Measurements from ENCODE around the gene TBC1D19.

TBC1D19 gene

DNA sequence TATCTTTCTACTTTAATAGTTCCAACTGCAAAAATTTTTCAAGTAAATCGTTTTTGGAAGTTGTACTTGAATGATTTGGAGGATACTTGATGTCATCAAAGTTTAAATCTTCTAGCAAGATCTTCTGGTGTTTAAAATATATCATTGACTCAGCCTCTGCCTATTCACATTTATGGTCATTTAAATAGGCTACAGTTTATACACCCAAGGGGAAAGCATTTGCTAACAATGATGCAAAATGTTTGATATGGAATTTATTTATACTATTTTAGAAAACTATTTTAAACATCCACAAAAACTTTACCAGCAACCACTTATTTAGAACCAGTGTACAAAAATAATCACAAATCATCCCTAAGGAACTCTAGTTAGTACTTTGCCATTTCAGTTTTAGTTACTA lies 153.5 kb downstream of the TBC1D19 start:
- no peak for DNase-seq

DNA sequence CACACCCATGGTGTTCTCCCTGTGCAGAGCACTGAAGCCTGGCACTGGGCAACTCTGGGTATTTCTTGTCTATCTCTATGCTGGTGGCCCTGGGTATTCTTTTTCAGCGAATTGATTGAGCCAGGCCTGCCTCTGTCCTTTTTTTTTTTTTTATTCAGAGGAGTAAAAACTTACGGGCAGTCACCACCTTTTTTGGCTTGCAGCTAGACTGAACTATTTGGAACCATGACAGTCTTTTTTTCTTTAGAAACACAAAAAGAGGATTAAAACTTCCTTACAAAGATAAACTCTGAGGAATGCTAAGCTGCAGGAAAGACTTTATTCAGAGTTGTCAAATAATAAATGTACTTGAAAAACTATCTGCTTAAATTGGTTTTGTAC lies 157.6 kb downstream of the TBC1D19 start:
- no peak for DNase-seq

DNA sequence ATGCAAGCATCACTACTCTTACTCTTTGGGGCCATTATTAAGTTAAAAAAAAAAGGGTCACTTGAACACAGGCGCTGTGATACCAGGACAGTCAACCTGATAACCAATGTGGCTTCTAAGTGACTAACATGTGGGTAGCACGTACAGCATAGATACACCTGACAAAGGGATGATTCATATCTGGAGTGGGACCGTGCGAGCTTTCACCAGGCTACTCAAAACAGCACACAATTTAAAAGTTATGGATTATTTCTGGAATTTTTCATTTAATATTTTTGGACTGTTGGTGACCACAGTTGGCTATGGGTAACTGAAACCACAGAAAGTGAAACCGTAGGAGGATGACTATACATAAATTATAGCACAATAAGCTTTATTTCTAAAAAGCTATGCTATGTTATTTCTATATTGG lies 162.9 kb downstream of the TBC1D19 start:
- DNase-seq, result no peak

DNA sequence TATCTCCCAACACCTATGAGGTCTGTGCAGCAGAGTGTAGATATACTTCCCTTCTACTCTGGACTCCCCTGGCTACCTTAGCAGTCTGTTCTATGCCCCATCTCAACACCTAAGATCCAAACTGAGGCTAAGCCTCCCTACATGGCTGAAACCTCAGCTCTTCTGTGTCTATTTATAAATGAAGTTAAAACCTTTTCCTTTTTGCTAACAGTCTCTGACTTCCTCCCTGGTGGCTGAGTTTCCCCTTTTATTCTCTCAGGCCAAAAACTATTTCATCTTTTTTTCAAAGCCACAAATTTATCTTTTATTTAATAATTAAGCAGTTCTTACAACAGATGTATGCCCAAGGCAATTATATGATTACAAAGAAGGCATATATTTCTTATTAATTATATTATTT lies 164.9 kb downstream of the TBC1D19 start:
- no peak for DNase-seq

DNA sequence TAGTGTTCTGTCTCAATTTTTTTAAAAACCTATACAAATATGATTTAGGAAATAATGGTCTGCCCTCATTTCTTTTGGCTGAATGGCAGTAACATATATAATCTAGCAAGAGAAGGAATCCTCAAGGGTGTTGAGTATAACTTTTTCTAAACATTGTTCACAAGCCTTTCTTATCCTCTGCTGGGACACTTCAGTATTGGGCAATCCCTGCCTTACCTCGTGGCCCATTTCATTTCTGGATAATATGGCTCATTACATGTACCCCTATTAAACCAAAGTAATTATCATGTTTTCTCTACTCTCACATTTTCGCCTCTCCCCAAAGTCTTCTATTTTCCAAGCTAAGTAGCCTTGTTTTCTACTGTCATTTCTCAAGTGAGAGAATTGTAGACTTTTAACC lies 166.0 kb downstream of the TBC1D19 start:
- no peak for DNase-seq

DNA sequence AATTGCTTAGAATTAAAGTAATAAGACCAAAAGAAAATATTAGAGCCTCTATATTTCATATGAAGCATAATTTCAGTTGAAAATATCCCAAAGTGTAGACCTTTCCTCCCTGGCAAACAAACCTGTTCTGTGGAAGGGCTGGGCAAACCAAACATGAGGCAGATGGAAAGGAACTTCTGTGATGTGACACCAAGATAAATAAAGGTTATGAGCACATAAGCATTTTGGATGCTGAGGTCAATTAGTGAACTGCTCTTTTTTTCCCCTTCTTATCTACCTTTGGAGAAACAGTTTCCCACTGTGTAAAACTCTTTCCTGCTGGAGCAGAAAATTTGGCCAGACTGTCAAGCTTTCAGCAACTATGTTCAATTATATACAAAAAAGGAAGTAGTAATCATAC lies 167.1 kb downstream of the TBC1D19 start:
- no peak for DNase-seq

DNA sequence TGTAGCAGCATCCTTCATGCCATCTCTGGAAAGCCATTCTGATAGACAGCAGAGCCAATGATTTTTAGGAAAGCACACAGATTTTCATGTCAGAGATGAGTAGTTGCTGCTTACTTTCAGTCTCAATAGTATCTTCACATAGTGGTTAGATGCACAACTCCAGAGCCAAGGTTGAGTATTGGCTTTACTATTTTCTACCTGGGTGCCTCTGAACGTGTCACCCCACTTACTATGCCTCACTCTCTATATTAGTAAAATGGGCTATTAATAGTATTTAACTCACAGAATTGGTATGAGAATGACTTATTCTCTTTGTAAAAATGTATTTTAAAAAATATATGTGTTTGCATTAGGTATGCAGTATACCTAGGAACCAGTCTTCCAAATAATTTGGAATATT lies 168.0 kb downstream of the TBC1D19 start:
- DNase-seq, result no peak

DNA sequence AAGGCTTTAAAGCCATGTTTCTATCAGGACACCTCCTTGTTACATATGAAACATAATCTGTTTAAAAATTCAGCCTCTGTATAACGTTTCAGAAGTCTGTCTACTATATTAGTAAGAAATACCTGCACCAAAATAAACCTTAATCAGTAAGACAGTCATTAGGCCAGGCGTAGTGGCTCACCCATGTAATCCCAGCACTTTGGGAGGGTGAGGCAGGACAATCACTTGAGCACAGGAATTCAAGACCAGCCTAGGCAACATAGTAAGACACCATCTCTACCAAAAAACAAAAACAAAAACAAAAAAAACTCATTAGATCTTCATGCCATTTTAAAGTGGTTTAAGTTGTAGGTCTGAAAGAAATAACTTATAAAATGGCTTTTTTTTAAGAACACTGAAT lies 169.3 kb downstream of the TBC1D19 start:
- no peak for DNase-seq

DNA sequence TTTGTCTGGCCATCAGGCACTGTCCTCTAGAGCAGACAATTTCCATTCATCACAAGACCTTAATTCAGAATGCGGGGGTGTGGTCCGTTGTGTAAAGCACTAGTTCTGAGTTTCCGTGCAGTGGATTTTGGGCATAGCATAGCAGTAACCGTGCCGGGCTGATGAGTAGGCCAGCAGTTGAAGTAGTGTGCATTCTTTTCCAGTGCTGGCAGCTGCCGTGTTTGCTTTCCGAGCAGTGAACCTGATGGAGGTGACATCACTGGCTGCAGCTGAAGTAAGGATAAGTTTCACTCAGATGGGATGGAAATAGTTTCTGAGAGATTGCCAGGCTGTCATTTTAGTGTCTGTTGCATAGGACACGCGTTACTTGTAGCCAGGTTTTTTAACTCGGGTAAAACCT lies 169.7 kb downstream of the TBC1D19 start:
- no peak for DNase-seq

DNA sequence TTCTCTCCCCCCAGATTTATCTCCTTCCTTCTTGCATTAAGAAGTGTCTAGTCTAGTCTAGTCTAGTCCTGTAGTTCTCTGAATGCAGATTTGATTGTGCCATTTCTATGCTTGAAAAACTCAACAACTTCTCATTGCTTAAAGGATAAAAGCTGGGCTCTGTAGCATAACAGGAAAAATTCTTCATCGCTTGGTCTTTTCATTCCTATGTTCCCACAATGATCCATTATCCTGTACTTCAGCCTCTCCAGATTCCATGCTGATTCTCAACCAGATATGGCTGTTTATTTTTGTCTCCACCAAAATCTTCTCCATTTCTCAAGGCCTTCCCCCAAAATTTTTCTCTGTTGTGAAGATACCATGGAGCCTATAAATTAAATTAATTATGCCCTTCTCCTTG lies 173.9 kb downstream of the TBC1D19 start:
- DNase-seq, result no peak

DNA sequence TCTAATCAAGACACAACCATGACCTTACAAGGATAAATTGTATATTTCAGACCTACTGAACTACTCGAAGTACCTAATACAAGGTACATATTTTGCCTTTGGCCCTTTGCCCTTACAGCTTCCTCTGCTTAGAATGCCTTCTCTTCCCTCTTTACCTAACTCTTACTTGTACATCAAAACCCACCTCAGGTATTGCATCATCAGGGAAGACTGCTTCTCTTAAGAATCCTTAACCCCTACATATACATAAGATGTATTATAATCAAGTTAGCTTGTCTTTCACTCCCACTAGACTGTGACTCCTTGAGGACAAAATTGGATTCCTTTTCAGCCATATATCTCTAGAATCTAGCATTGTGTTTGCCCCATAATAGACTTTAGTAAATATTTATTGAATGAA lies 175.0 kb downstream of the TBC1D19 start:
- DNase-seq, result no peak

DNA sequence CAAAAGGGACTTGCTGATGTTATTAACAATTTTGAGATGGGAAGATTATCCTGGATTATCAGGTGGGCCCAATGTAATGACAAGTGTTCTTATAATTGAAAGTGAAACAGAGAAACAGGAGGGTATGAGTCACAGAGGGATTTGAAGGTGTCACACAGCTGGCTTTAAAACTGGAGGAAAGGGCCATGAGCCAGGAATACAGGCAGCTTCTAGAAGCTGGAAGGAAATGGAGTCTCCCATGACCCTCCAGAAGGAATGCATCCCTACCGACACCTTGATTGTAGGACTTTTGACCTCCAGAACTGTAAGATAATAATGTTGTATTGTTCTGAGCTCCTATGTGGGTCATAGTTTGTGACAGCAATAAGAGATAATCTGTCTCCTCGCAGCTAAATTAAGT lies 178.8 kb downstream of the TBC1D19 start:
- DNase-seq, result no peak

DNA sequence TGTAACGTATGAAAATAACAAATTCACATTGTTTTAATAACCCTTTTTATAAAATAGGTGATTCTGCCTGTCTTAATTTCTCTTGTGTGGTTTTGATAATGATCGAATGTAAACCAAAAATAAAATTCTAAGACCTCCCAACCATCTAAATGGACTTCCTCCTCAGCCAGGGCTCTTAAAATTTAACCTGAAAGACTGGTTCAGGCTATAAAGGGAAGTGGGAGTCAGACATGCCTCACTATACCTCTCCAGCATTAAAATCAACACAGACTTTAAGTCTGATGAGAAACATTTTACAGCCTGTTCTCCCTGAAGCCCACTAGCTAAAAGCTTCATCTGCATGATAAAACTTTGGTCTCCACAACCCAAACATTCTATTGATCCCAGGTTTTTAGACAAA lies 179.2 kb downstream of the TBC1D19 start:
- DNase-seq, result no peak

DNA sequence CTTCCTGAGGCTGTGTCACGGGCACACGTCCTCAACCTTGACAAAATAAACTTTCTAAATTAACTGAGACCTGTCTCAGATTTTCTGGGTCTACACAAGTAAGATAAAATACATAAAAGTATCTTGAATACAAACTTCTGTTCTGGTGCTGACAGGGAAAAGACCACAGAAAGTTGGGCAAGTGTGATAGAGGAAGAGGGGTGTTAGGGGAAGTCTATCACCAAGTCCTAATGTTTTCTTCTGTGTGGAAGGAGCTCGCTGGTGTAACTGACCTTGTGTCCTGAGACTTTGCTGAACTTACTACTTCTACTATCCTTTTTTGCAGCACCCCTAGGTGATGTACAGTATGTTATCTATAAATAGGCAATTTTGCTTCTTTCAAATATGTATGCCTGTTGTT lies 179.8 kb downstream of the TBC1D19 start:
- no peak for DNase-seq

DNA sequence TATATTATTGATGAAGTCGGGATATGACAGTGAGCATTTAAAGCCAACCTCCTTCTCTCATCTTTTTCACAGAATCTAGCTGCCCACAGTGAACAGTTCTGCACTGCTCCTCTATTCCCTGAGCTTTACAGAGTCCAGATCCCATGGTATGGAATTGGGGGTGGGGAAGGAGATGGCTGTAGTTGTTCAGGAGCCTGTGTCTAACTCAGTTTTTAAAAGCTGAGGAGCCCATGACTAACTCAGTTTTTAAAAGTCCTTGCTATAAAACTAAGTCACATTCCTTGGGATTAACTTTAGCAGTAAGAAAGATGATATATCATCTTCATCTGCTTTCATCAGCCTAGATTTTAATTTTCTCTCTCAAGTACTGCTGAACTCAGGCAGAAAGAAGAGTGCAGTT lies 180.3 kb downstream of the TBC1D19 start:
- DNase-seq, result no peak

DNA sequence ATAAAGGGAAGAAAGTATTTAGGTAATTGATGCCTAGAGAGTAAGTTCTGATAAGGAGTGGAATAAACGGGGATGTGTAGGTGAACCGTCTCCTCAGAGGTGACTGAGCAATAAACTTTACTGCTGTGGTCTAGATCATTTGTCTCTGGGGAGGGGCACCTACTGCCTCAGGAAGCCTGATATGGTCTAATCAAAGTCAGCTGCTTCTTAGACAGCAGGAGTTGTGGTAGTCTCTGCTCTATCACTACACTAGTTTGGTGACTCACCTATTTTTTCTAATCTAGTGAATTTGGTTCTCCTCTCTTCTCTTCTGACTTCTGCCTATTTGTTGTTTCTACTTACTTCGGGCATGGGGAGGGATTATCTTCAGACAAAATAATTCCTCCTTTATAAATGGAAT lies 181.6 kb downstream of the TBC1D19 start:
- no peak for DNase-seq

DNA sequence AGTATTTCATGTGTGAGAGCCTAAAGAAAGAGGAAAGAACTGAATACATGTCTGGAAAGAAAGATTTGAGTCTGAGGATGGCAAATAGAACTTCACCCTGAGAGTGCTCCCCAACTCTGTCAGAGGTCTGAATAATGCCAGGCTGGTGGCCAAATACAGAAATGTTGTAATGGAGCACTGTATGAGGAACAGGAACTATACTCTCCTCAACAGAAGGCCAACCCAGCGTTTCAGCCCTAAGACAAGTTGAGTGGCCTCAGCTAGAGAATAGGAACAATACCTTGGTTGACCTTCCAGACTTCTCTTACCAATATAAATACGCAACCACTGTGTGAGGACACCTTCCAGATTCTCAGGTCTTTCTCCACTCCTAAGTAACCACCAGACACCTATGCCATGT lies 182.3 kb downstream of the TBC1D19 start:
- no peak for DNase-seq

DNA sequence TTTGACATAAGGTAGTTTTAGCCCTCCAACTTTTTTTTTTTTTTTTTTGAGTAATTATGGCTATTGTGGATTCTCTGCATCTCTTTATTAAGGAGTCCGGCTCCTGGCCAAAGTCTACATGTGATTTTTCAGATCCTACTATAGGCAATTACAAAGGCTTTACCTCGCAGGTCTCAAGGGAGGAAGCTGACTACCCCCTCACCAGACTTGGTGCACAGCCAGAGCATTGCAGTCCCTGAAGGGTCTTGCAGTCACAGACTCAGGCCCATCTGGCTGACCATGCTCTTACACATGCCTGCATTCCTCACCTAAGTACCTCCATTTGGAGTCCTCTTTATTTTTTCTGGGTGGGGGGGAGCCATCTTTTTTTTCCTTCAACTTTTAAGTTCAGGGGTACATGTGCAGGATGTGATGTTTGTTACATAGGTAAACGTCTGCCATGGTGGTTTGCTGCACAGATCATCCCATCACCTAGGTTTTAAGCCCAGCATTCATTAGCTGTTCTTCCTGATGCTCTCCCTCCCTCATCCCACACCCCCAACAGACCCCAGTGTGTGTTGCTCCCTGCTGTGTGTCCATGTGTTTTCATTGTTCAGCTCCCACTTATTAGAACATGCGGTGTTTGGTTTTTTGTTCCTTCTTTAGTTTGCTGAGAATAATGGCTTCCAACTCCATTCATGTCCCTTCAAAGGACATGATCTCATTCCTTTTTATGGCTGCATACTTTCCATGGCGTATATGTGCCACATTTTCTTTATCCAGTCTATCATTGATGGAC lies 188.4 kb downstream of the TBC1D19 start:
- peak; percentile 36 for DNase-seq

DNA sequence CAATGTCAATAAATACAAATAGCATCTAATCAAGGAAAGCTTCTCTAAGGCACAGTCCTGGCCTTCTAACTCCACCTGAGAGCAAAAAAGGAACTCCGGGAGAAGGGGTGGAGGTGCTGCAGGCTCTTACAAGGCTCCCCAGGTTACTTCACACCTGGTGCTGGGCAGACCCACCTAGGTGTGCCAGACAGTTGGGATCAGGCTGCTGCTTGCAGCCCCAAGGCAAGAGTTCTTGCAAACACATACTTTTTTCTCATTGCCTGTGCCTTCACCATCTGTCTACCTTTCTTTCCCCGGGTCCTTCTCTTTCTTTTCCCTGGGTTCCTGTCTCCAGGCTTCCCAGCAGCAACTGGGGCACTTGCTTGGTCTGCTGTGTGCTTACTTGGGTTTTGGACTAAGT lies 195.3 kb downstream of the TBC1D19 start:
- no peak for DNase-seq

DNA sequence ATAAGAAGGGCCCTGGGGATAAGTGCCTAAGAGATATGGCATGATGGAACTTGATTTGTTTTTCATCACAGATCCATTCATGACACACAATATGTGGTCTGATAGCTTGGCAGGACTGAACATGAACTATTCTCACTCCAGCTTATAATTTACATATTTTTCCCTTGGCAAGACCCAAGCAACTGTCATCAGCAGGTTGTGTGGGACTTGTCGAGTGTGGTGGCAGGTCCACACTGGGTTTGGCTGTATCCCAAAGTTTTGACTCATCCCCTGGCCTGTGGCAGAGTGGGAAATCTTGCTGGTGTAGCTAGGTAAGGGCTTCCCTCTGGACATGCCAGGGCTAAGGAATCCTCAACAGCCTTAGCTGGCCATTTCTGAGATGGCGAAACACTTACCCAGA lies 195.8 kb downstream of the TBC1D19 start:
- no peak for DNase-seq

DNA sequence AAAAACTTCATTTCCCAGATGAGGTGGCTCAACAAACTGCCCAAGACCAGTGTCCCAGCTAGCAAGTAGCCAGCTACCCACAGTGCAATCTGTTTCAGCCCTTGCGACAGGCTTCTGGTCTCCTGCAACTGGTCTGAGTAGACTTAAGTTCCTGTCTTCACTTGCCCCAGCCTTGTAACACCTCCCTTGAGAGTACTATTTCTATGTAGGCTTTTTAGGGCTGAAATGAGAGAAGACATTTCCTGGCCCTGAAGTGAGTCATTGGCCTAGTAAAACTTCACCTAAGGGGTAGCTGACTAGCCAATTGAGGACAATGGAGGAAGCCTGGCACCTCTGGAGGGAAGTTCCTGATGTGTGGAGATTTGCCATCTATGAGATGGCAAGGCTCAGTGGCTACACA lies 196.7 kb downstream of the TBC1D19 start:
- no peak for DNase-seq

DNA sequence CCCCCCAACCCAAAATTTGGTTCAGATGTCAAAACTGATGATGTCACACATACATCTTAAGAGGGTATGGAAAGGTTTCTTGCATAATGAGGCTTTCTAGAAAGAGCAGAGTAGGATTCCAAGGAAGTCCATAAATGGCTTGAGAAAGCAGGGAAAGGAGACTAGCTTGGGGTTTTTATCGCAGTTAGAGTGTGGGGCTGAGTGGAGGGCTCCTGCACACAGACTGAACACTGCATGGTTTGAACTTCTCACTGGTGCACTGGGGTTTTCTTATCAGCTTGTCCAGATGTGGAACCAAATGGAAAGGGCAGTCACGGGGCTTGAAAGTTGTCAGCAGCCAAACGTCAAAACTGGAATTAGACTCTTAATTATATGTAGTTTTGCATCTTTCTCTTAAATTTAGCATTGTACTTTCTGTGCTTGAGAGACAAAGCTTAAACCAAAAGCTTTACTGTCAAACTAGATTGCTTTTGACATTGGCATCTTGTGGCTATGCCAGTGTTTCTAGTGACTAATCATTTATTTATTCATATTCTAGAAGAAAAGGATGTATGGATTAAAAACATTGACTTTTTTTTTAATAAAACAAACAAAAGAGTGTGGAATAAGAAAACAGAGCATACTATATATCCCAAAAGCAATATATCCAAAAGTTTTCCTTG lies 198.4 kb downstream of the TBC1D19 start:
- no peak for DNase-seq

DNA sequence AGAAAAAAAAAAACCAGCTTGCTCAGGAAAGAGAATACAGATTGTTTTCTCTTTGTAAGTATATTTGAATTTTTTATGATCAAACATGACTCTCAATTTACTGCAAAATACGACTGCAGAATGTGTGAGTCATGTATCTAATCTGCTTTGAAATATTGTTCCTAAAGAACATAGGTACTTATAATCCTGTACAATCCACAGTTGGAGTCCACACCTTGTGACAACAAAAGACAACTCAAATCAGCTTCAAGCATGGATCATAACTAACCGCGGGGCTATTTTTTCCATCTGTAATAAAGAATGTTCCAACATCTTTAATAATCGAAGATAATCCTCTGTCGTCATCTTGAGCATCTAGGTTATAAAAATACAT lies 198.9 kb downstream of the TBC1D19 start:
- DNase-seq, result no peak

DNA sequence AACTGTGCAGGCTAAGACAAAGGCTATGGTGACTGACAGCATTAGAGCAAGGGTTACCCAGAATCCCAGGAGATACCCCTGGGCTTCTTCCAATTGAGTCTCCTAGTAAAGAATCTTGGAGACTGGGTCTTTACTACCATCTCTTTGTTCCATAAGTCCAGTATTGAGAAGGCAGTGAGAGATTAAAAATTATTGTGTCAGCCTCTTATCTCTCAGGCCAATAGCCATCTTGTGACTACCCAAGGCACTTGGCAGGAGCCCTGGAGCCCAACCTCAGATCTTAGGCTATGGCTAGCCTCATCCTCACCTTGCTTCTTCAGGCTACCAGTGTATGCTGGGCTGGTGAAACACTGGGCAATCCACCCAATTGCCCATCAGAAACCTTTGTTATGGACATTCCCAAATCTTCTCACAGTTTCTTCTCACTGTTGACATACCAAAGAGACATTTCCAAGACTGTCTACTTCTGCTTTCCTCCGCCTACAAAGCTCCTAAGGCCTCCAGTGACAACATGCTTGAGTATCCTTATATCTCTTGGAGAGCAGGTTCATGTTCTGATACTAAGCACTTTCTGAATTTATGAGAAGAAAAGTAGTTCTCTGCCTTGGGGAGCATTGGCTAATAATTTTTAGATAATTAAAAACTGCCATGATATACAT lies 200.5 kb downstream of the TBC1D19 start:
- no peak for DNase-seq

DNA sequence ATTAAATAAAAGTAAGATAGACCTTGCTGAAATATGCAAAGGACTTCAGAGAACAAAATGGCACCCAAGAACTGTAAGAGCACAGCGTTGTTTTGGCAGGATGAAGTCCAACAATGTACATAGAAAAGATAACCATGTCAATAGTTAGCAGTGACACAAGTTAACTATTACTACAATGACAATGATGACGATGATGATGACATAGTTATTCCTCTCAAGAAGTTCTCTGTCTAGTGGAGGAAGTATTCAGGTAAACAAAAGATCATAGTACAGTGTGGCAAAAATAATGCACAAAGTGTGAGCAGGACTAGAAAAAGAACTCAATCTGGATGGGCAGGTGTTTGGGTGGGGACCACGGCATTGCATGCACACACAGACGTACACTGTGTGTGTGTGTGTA lies 201.4 kb downstream of the TBC1D19 start:
- no peak for DNase-seq

Data from NCI-H1092 treated with DMSO at 0.1 percent for 48 hours (cell line).